ENCODE measurements around the gene CCNY. TPM values are rescaled to one million over a fixed set of nuclear protein-coding genes. Genes with fewer than 3 reads are reported as not detected.

Gene CCNY
- total RNA-seq, 1 experiment from 2014 or later, result 53.3 TPM

- TF ChIP-seq PRRX2 (CRISPR knock-in tag; IDR thresholded peaks at IDR 0.05), result no peak
- no peak for TF ChIP-seq CBFB (CRISPR knock-in tag; IDR thresholded peaks at IDR 0.05; ENCODE audit: low read depth)
- TF ChIP-seq SP1 (CRISPR knock-in tag; conservative IDR thresholded peaks at IDR 0.05), result no peak
- TF ChIP-seq TEAD1 (CRISPR knock-in tag; IDR thresholded peaks at IDR 0.05), result no peak
- TF ChIP-seq ZNF317 (CRISPR knock-in tag; IDR thresholded peaks at IDR 0.05; ENCODE audit: borderline replicate concordance, low read depth), result no peak
- no peak for TF ChIP-seq ZBTB43 (CRISPR knock-in tag; IDR thresholded peaks at IDR 0.05)
- TF ChIP-seq NFATC4 (CRISPR knock-in tag; IDR thresholded peaks at IDR 0.05), result no peak
- no peak for TF ChIP-seq E2F5 (CRISPR knock-in tag; IDR thresholded peaks at IDR 0.05)
These were observed 236.3 kb downstream of the CCNY start (continued) for GRCh38 chr10:35572583-35572982.

- TF ChIP-seq TEAD4 (CRISPR knock-in tag; IDR thresholded peaks at IDR 0.05) (no peak), NR3C1 (CRISPR knock-in tag; conservative IDR thresholded peaks at IDR 0.05; ENCODE audit: low read depth) (no peak), E2F5 (CRISPR knock-in tag; IDR thresholded peaks at IDR 0.05) (no peak), OVOL2 (CRISPR knock-in tag; IDR thresholded peaks at IDR 0.05; ENCODE audit: borderline replicate concordance) (no peak), ZNF512 (CRISPR knock-in tag; IDR thresholded peaks at IDR 0.05; ENCODE audit: borderline replicate concordance) (no peak), MAX (CRISPR knock-in tag; IDR thresholded peaks at IDR 0.05) (no peak), AR (CRISPR knock-in tag; IDR thresholded peaks at IDR 0.05) (no peak), ATF2 (CRISPR knock-in tag; IDR thresholded peaks at IDR 0.05; ENCODE audit: borderline replicate concordance, low read depth) (no peak), CBFB (CRISPR knock-in tag; IDR thresholded peaks at IDR 0.05; ENCODE audit: low read depth) (no peak), FOXP4 (CRISPR knock-in tag; IDR thresholded peaks at IDR 0.05) (no peak), TEAD1 (CRISPR knock-in tag; IDR thresholded peaks at IDR 0.05) (no peak)
- DNase-seq (ENCODE audit: low spot score), result no peak
- Mint-ChIP-seq H3K9me3 (peaks cover 8% of the 10 kb centered on the region), H3K27me3 (ENCODE audit: low read depth) (no peaks in the 10 kb centered on the region), H3K27ac (no peak overlapping the region), H3K4me1 (peaks cover 14% of the 10 kb centered on the region), H3K4me3 (no peak overlapping the region), H3K36me3 (peaks cover 3% of the 10 kb centered on the region)
- ChIA-PET CTCF (interaction anchor here (1.2 to 2.7 kb wide), 8 partner anchors 10 to 1206 kb away, joined by 3 to 28 read pairs (median 6); no protein-coding TSS in a partner anchor), POLR2A (no interaction called here)
- no peak for ATAC-seq
These were observed 237.5 kb downstream of the CCNY start for GRCh38 chr10:35573796-35574195.

Data from WTC11 (cell line).